Myocyte (in vitro differentiated cells): ENCODE data around the gene ROBO2. TPM values are rescaled to one million over a fixed set of nuclear protein-coding genes. Genes with fewer than 3 reads are reported as not detected.

ENCODE experiments used
- DNase-seq: peaks from one replicate; pipeline ENCODE4 v3.0.0-alpha.2; 2012; ENCODE audit warnings: low read depth
- total RNA-seq: library from RNA; depleted of rRNA; stranded (reverse); fragments of >200 nt; gene quantifications from 2 replicates; pipeline ENCODE4 v1.2.3, GENCODE V29; 2014

The ROBO2 gene
- total RNA-seq, 1 donor from 2014 or later = not detected

DNA sequence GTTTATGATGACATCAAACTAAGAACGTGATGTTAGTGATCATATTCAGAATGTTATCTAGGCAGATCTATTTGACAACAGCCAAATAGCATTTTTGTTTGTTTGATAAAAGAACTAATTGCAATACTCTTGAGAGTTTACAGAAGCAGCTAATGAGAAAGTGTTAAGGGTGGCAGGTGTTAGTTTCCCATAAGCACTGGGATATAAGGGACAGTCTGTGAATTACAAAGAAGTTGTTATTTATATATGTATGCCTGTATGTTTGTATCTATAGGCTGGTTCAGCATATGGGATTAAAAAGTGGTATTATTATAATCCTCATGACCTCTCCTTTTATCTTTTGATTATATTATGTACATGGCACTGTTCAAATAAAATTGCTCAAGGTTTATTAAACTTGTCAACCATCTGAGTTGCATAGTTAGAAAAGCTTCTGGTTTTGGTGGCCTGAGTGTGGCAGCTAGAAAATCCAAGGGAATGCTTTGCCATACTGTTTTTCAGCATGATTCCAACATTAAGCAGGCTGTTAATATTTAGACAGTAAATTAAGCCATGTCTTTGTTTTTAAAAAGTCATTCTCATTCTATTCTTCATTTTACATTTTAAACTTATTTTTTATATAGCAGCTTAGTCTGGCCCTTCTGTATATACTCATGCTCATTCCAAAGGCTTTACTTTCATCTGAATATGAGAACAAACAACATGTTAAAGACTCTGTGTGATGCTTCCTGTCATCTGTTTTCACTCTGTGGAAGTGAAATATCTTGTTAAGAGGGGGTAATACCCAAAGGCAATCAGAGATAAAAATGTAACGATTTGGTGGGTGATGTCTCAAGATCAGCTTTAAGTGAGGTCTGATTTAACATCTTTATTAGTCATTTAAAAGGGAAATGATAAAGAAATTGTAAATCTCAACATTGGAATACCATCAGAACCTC, 13.1 kb downstream of the ROBO2 start:
- no peak for DNase-seq

DNA sequence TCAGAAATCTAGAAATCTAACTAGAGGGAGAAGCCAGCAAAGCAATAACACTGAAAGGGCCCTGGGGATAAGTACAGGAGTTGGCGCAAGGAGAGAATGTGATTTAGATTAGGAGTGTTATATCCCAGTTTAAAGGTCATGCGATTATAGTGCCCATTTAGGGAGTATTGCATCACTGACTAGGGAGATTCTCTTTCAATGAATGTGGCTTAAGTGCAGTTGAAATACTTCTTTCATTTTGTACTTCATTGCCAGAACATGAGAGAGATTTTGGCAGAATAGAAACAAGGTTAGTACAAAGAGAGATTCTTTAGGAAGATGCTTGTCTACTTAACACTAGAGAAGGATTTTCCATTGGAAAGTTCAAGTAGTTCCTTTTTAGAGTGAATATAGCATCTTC, 13.9 kb downstream of the ROBO2 start:
- DNase-seq = no peak

DNA sequence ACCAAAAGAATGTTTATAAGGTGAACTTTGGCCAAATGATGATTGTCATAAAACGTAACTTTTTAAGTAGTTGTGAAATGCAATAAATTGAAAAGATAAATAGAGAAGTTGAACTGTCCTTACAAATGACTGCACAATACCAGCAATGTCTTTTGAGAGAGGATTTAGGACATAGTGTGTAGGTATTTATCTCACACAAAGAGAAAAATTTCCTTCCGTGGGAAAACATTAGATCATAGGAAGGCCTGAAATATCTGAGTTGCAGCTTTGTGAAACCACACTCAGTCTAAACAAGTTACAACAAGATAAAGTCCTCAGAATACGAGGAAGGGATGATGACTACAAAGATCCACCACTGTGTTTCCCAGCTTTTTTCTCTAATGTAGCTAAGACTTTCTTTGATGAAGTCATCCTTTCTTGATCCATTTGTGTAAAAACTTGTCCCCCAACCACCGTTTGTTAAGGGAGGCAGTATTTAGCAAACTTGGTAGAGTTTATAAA, 16.0 kb downstream of the ROBO2 start:
- DNase-seq = no peak

DNA sequence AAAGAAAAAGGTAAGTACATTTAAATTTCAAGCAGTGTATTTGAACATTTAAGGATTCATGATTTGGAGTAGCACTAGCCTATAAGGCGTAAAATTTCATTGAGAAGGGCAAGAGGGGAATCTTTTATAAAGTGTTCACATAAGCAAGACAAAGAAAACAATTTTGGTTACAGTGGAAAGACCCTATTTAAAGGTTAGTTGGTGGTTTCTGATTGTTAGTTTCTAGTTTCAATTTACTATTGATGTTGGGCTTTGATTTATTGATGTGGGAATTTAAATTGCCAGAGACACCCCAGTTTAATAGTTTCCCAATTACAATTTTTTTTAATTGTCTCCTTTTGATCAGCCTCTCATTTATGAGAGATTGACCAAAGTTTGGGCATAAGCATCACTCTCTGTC, 19.5 kb downstream of the ROBO2 start:
- no peak for DNase-seq

DNA sequence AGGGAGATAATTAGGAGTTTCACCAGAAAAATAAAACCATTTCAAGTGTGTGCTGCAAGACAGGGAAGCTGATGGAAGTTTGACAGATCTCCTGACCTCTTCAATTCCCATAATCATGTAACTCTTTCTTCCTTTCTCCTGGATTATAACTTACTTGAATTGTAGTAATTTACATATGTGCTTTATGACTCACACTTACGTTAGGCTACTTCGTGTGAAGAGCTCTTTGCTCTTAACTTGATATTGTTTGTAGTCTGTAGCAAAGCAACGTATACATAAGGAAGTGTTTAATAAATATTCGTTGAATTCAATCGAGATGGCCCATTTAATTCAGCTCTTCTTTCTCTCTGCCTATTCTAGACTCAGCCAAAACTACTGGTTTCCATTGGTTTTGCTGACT, 23.5 kb downstream of the ROBO2 start:
- DNase-seq = no peak

DNA sequence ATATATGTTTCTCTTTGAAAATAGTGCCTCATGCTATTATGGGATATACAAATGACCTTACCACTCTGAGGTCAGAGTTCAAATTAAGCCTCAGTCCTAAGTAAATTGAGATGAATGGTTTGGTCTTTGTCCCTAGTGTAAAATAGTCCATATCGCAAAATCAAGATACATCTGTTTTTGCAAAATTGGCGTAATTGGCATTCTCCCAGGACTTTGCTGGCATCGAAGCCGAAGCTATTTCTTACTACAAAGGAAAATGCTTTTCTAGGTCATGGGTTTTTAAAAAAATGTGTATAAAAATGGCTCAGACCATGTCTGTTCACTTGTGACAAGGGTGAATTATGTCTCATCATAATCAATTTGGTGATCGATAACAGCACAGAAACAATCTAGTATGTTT, 25.9 kb downstream of the ROBO2 start:
- no peak for DNase-seq

DNA sequence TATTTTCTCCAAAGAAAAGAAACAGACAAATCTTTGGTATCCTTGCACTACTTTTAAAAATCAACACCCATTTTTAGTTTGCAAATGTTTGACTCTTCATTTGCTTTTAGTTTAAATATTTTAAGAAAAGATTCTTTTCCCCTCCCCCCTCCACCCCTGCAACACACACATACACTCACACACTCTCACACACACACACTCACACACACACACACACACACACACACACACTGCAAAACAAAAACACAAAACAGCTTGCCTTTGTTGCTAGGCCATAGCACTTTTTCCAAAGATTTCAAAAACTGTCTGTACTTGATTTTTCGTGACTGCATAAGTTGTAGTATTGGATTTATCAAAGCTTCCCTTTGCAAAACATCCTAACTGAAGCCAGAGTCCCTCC, 26.9 kb downstream of the ROBO2 start:
- DNase-seq = no peak

DNA sequence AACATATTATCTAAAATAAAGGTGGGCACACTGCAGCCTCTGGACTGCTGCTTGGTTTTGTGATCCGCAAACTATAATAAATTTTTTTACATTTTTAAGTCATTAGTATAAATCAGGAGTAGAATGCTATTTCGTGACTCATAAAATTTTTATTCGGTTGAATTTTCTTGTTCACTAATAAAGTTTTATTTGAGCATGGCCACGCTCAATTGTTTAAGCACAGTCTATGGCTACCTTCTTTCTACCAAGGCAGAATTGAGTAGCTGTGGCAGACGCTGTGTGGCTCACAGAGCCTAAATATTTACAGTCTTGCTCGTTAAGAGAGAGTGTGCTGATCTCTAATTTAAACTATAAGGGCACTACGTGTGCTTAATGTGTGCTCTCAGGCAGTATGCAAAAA, 28.9 kb downstream of the ROBO2 start:
- no peak for DNase-seq

DNA sequence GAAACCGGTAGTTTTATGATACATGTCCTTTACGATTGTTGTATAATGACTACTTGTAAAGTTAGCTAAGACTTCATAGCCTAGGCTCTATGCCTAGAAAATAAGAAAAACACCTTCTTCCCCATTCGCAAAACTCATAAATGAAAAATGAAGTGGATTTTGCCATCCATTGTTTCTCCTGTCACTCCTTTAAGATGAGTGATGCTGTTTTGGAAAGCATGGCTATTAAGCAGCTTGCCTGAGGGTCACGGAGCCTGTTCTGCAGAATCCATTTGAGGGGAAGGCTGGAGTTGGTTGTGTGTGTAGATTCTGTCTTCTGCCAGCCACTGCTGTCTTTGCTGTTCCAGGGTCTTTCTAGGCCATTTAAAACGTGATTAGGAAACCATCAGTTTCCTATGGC, 31.5 kb downstream of the ROBO2 start:
- DNase-seq = no peak

DNA sequence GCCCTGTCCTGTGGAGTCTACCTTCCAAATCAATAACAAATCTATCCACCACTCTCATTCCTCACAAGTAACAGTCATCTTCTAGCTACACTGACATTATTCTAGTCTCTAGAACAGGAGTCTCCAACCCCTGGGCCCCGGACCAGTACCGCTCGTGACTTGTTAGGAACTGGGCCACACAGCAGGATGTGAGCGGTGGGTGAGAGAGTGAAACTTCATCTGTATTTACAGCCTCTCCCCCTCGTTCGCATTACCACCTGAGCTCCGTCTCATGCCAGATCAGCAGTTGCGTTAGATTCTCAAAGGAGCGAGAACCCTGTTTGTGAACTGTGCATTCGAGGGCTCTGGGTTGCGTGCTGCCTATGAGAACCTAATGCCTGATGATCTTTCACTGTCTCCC, 31.9 kb downstream of the ROBO2 start:
- no peak for DNase-seq

DNA sequence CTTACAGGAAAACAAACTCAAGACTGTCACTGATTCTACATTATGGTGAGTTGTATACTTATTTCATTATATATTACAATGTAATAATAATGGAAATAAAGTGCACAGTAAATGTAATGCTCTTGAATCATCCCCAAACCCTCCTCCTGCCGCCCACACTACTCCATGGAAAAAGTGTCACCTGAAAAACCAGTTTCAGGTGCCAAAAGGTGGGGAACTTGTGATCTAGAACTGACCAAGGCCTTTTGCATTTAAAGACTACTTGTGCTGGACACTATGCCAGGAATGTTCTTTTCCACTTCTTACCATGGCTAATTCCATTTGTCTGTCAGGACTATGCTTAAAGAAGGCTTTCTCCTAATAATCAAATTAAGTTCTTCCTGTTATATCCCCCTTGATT, 32.3 kb downstream of the ROBO2 start:
- no peak for DNase-seq

DNA sequence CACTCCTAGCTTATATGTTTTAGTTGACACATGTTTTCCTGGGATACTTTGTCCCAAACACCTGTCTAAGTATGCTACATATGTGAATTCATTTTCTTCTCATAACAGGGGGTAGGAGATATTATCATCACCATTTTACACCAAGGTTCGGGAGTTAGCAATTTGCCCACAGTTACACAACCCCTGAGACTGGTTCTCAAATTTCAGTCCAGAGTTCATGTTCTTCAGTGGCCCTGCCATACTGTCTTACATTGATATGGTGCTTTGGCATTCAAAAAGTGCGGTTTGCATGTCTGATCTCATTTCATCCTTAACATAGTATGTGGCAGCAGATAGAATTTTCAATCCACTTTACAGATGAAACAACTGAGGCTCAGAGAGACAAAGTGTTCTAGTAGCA, 38.4 kb downstream of the ROBO2 start:
- DNase-seq = no peak

DNA sequence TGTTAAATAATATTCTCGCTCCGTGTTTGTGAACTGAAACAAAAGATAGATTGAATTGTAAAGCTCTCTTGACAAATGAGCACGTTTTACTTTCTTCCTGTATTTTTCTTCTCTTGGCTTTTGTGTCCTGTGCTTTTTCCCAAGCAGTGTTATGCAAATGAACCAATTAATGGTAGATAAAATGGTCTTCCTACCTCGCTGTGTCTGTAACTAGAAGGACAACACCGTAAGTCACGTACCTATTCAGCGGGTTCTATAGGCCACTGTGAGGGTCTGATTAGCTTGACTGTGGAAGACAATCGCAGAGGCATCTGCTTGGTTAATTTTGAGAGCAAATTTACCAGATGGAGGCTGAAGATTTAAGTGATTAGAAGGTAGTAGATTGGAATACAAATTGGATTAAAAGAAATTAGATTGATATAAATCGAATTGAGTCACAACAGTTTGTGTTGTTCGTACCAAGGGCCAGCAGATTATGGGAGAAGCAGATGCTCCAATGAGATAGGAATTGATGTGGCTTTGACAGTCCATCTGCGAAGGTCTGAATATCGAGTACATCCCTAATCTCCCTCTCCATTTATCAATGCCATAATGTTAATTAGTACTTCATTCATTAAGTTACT, 40.2 kb downstream of the ROBO2 start:
- DNase-seq = no peak

DNA sequence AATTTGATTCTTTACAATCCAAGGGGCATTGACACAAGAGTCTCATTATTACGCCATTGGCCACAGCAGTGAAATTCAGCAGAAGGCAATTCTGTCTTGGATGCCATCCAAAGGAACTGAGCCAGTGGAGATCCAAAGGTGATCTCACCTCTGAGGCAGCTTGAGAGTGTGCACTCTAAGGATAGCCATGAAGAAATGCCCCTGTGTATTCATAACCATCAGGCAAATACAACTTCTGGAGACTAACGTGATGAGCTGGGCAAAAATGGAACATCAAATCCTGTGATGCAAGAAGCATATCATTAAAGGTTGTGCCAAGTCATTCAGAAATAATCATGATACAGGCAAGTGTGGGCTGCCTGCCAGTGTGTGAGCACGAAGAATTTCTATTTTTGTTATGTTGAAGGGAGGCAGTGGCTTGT, 41.4 kb downstream of the ROBO2 start:
- no peak for DNase-seq

DNA sequence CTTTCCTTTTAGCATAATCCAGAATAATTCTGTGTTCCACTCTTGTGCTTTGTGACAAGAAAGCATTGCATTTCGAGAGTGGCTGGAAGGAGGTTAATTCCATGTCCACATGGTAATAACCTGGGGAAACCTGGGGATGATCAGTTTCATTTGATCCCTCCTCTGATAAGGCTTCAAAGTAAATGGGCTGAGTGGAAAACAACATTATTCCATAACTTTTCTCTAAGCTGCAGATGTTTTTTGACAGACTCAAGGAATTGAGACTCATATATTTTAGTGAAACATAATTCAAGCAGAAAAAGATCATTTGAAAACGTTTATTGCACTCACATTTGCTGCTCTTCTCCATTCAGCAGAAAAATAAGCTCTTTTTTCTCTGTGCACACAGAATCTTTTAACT, 44.6 kb downstream of the ROBO2 start:
- DNase-seq = no peak

DNA sequence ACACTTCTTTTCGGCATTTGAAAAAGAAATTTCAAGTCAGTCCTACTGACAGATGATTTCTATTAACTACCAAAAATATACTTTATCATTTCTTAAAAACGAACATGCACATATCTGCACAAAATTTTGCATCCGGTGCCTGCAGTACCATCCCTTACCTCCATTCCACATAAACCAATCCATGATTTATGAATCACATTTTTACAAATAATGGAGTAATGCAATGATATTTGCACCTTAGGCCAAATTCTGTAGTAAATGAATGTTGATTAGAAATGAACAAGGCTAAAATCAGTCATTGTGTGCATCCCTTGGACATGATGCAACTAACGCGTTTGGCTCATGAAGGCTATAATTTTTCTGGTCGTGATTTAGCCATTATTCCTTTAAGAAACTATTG, 46.5 kb downstream of the ROBO2 start:
- no peak for DNase-seq

DNA sequence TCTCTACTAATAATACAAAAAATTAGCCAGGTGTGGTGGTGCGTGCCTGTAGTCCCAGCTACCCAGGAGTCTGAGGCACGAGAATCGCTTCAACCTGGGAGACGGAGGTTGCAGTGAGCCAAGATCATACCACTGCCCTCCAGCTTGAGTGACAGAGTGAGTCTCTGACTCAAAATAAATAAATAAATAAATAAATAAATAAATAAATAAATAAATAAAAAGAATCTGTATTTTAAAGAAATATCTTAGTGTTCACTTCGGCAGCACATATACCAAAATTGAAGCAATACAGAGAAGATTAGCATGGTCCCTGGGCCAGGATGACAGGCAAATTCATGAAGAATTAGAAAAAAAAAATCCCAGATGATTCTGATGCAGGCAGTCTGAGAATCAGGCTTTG, 51.9 kb downstream of the ROBO2 start:
- no peak for DNase-seq

DNA sequence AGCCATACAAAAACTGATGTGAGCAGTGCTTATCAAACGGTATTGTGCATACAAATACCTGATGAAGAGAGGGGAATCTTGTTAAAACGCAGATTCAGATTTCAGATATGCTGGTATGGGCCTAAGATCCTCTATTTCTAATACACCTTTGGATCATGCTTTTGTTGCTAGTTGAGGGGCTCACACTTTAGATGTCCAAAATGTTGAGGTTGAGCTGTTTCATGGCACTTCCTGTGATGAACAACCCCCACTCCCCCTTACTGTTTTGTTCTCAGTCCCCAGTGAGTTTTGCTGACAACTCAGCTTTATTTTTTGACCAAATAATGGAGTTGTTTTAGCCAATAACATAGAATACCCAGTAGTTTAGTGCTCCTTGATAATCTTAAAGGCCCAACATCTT, 53.2 kb downstream of the ROBO2 start:
- no peak for DNase-seq

DNA sequence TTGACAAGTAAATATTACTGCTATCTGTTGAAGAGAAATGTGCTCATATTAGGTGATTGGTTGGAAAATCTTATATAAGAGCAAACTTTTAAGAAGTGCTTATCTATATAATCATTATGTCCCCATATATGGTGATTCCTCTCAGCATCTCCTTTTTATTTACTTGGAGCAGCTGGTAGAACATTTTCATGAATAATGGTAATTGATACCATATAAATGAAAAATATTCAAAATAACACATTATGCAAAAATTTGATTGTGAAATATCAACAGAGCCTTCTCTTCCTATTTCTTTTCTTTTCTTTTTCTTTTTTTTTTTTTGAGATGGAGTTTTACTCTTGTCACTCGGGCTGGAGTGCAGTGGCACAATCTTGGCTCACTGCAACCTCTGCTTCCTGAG, 56.2 kb downstream of the ROBO2 start:
- DNase-seq = no peak

DNA sequence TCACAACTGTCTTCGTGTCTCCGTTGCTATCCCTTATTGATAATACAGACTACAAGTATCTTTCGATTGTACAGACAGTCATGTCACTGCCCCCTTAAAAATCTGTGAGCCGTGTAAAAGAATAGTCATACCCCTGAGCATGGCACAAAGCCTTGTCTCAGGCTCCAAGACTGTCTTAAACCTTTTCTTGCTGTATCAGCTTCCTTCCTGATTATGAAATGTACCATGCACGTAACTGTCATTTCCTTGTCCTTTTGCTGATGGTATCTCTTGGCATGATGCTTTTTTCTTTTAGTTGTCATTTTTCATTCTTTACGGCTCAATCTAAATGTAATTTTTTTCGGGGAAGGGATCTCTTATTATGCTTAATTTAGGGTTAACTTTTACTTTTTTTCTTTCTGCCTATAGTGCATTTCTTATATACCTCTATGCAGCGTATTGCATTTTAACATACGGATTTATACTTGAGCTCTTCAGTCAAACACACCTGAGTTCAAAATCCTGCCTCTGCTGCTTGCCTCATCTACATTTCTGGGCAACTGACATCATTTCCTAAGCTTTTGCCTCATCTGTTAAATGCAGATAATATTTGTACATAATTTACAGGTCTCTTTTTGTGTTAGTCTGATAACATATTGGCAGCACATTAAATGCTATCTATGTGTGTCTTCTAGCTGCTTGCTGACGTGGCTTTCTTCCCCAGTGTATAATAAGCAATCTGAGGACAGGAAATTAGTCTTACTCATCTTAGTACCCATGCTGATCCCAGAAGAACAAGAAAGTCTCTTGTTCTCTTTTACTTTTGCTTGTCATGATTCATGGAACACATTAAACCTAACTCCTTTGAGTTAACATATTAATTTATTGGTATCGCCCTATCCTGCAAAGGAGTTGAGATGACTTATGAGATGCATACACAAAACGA, 57.3 kb downstream of the ROBO2 start:
- no peak for DNase-seq

DNA sequence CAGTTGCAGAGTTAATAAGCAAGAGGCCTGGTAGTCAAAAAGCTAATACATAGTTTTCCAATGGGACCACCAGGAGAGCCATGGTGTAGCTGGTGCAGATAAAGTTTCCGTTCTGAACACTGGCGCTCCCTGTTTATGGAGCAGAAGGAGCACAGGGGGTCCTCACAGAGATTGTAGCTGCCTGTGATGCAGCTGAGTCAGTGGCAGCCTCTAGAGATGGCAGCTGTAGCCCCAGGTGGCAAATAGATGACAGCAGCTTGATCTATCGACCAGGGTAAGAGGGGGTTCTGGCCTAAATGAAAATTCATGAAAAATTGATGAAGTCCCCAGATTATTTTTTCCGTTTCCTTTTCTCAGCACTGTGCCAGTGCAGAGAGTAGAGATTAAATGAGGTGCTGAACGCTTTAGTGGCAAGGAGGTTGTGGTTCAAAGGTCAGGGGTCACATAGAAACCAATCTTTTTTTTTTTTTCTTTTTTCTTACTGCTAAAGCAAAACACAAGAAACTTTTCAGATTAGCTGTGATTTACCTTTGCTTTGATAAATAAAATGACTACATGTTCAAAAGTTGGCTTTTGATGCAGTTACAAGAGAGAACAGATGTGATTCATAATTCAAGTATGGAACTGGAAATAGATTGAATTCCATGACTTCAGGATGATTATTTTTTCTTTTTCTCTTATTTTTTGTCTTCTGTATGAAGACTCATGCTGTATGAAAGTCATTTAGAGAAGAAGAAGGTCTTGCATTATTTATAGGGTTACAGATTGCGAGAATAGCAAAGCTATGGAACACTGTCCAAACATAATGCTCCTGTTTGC, 63.3 kb downstream of the ROBO2 start:
- DNase-seq = no peak
